K562 (cell line): ENCODE results near the gene RNF126.

ENCODE experiments used
- CTCF ChIP-seq, 3 experiments: IDR thresholded peaks in 2 of 3; conservative IDR thresholded peaks in 1 of 3; 2 replicates each; pipeline ENCODE4 v1.5.1; 2011 to 2012; ENCODE audit warnings: low read length in 3 of 3, mild to moderate bottlenecking in 3 of 3, control low read depth in 2 of 3, improper control_type of control experiment in 1 of 3, inconsistent platforms in 1 of 3, low read depth in 1 of 3, mixed read lengths in 1 of 3, moderate library complexity in 1 of 3; ENCODE audit not compliant: insufficient read depth in 2 of 3
- JUND ChIP-seq, 2 experiments: IDR thresholded peaks; 2 replicates in 1 of 2; 3 replicates in 1 of 2; pipeline ENCODE4 v1.6.1; 2011; ENCODE audit warnings: borderline replicate concordance in 2 of 2, low read depth in 2 of 2, low read length in 2 of 2, improper control_type of control experiment in 1 of 2, missing biosample characterization in 1 of 2, missing genetic modification characterization in 1 of 2, missing genetic modification reagents in 1 of 2
- POLR2A ChIP-seq: fragments of 450-650 bp; conservative IDR thresholded peaks from 2 replicates; pipeline ENCODE4 v1.6.1; 2016
- PYGO2 ChIP-seq: fragments of 450-650 bp; IDR thresholded peaks from 2 replicates; pipeline ENCODE4 v1.6.1; 2016; ENCODE audit warnings: mild to moderate bottlenecking, missing genetic modification characterization, moderate library complexity, missing compliant biosample characterization
- ZBTB34 ChIP-seq: fragments of 250-450 bp; sonication (Bioruptor Pico); IDR thresholded peaks from 2 replicates; pipeline ENCODE4 v1.8.0; 2021; ENCODE audit warnings: mild to moderate bottlenecking, moderate library complexity
- ZNF274 ChIP-seq: IDR thresholded peaks from 2 replicates; pipeline ENCODE4 v1.6.1; 2011; ENCODE audit warnings: low read depth, mild to moderate bottlenecking, low read length, moderate library complexity, borderline replicate concordance

- TF ChIP-seq POLR2A = no peak
- TF ChIP-seq CTCF (IDR thresholded peaks at IDR 0.05 in 2 of 3, conservative IDR thresholded peaks at IDR 0.05 in 1 of 3; ENCODE audit: insufficient read depth in 2 of 3, low read depth in 1 of 3, low read length in 3 of 3) = no peak
- TF ChIP-seq JUND (IDR thresholded peaks at IDR 0.05; ENCODE audit: borderline replicate concordance, low read depth, low read length) = no peak
- TF ChIP-seq JUND (tag; IDR thresholded peaks at IDR 0.05; ENCODE audit: borderline replicate concordance, low read depth, low read length) = no peak
- no peak for TF ChIP-seq PYGO2 (tag)
- TF ChIP-seq ZBTB34 = no peak
- no peak for TF ChIP-seq ZNF274
Measured at GRCh38 chr19:608155-609003, 54.6 kb downstream of the RNF126 start.
